ENCODE measurements around the gene PARD6A. TPM values are rescaled to one million over a fixed set of nuclear protein-coding genes. Genes with fewer than 3 reads are reported as not detected.
A peak's percentile ranks its signal among the peaks of the same experiment; 100 is the strongest.

Gene PARD6A
- total and polyA plus RNA-seq, 2 of the 4 experiments (the other 2 are of a cell fraction) = 0.36 to 0.55 TPM

DNA sequence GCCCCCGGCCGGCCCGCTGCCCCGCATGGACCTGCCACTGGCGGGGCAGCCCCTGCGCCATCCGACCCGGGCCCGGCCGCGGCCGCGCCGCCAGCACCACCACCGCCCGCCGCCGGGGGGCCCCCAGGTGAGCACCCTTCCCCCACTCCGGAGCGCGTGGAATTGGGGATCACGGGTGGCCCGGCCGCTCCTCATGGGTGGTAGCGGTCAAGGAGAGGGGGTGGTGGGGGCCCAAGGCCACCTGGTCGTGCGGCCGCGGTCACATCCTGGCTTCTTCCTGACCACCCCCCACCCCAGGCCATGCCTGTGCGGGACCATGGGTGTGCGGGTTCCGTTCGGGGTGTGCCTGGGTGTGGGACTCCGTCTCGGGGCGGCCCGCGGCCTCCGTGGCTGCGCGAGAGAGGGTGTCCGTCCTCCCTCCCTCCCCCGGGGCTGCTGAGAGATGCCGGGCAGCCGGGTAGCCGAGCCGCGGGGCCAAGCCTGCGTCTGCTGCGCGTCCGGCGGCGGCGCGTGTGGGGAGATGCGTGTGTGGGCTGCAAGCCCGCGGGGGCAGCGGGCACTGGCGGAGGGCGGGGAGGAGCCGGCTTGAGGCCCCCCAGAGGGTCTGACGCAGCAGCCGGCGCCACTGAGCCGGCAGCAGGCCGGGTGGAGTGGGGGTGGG is 7.5 kb upstream of the PARD6A start:
- WGBS, 2 experiments (ENCODE audit: extremely low coverage in 2 of 2, insufficient read length in 1 of 2) = 0% methylated on average over 4 of the region's 68 CpGs; no CpG with 5 or more reads in 1 of the 2 experiments
- no peak overlapping the region for H4K8ac ChIP-seq (ENCODE audit: low read depth in 2 of 2, low read length in 2 of 2)
- peaks cover 3% of the 10 kb centered on the region; the same call in 1 of the 2 replicates for H3K9me1 ChIP-seq (ENCODE audit: insufficient read depth, low read length)
- BruUV-seq (replicated peaks) = no TSS peak
- H3K4me3 ChIP-seq (ENCODE audit: insufficient read depth, low read depth, low read length) = peak overlapping the region; percentile 51
- intact Hi-C loops (cut with micrococcal nuclease) = no loop called here
- H2AK9ac ChIP-seq (replicated peaks; ENCODE audit: low read depth, low read length, poor library complexity) = peak overlapping the region; percentile 37
- no peak overlapping the region for H4K5ac ChIP-seq (ENCODE audit: low read depth, low read length)
- 0 out of 2 replicates have a peak, but pooled peaks cover 1% of the 10 kb centered on the region for H3K36me3 ChIP-seq (ENCODE audit: control insufficient read depth, insufficient read depth, low read length)
- H4K91ac ChIP-seq (ENCODE audit: insufficient read depth, low read depth, low read length) = 0 out of 2 replicates have a peak overlapping the region, but pooled peaks have one; percentile 47
- peaks cover 4% of the 10 kb centered on the region; the same call in 1 of the 2 replicates for H3K4me1 ChIP-seq (ENCODE audit: control insufficient read depth, insufficient read depth, low read length)
- no peak overlapping the region for H3K56ac ChIP-seq (ENCODE audit: extremely low read depth, insufficient read depth, low read length)
- no peak for DNase-seq
- H3K4me2 ChIP-seq (ENCODE audit: low read depth, low read length) = peak overlapping the region; percentile 87
- H2AK5ac ChIP-seq (ENCODE audit: low read depth, low read length) = no peak overlapping the region
- 0 out of 2 replicates have a peak overlapping the region, but pooled peaks have one; percentile 38 for H3K9ac ChIP-seq (ENCODE audit: low read depth, low read length)
- ATAC-seq (ENCODE audit: low read depth) = peak; percentile 58
- H2AFZ ChIP-seq (replicated peaks; ENCODE audit: low read length, poor library complexity) = peak overlapping the region; percentile 71
- peaks cover 0 to 3% of the 10 kb centered on the region in 2 experiments; a peak in 1 of 4 replicates for H3K79me1 ChIP-seq (ENCODE audit: low read depth in 1 of 2, low read length in 2 of 2)
- H3K18ac ChIP-seq (ENCODE audit: low read depth, low read length) = no peak overlapping the region
- H4K20me1 ChIP-seq (ENCODE audit: insufficient read depth, low read length) = peaks cover 9% of the 10 kb centered on the region
- H2BK15ac ChIP-seq (ENCODE audit: low read depth, low read length) = no peak overlapping the region
- ChIA-PET POLR2A (ENCODE audit: unreplicated experiment) (no interaction called here), CTCF (no interaction called here)
- no peak overlapping the region for H2BK20ac ChIP-seq (ENCODE audit: low read depth, low read length)
- H2BK5ac ChIP-seq (ENCODE audit: low read depth, low read length, poor library complexity, severe bottlenecking) = no peak overlapping the region
- peaks cover 42% of the 10 kb centered on the region for H3K27me3 ChIP-seq (ENCODE audit: control insufficient read depth, insufficient read depth, low read length)
- no peak overlapping the region for H3K4ac ChIP-seq (ENCODE audit: low read depth, low read length)
- H3K14ac ChIP-seq (replicated peaks; ENCODE audit: low read depth, low read length) = no peak overlapping the region
- dilution Hi-C loops (cut with HindIII; ENCODE audit: low sequenced_read_pairs, unreplicated experiment) = no loop called here
- no peak overlapping the region for H2BK120ac ChIP-seq (ENCODE audit: low read depth, low read length)
- H3K23ac ChIP-seq (ENCODE audit: low read depth, low read length) = no peak overlapping the region
- in situ Hi-C loops (cut with MboI; ENCODE audit: low sequenced_read_pairs) = no loop called here
- H3K9me3 ChIP-seq (ENCODE audit: control insufficient read depth, insufficient read depth, low read length) = no peaks in the 10 kb centered on the region
- H3K27ac ChIP-seq (ENCODE audit: insufficient read depth, low read length) = no peak overlapping the region; the same call in 1 of the 2 replicates
- TF ChIP-seq, protein P1, sequence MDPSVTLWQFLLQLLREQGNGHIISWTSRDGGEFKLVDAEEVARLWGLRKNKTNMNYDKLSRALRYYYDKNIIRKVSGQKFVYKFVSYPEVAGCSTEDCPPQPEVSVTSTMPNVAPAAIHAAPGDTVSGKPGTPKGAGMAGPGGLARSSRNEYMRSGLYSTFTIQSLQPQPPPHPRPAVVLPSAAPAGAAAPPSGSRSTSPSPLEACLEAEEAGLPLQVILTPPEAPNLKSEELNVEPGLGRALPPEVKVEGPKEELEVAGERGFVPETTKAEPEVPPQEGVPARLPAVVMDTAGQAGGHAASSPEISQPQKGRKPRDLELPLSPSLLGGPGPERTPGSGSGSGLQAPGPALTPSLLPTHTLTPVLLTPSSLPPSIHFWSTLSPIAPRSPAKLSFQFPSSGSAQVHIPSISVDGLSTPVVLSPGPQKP (IDR thresholded peaks at IDR 0.05; ENCODE audit: borderline replicate concordance, low read depth, low read length) = no peak
- TF ChIP-seq, protein P2, sequence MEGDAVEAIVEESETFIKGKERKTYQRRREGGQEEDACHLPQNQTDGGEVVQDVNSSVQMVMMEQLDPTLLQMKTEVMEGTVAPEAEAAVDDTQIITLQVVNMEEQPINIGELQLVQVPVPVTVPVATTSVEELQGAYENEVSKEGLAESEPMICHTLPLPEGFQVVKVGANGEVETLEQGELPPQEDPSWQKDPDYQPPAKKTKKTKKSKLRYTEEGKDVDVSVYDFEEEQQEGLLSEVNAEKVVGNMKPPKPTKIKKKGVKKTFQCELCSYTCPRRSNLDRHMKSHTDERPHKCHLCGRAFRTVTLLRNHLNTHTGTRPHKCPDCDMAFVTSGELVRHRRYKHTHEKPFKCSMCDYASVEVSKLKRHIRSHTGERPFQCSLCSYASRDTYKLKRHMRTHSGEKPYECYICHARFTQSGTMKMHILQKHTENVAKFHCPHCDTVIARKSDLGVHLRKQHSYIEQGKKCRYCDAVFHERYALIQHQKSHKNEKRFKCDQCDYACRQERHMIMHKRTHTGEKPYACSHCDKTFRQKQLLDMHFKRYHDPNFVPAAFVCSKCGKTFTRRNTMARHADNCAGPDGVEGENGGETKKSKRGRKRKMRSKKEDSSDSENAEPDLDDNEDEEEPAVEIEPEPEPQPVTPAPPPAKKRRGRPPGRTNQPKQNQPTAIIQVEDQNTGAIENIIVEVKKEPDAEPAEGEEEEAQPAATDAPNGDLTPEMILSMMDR (conservative IDR thresholded peaks at IDR 0.05; ENCODE audit: low read depth, low read length) = peak; percentile 22; the same call in 1 of the 2 replicates
- TF ChIP-seq NFE2L2 (IDR thresholded peaks at IDR 0.05; ENCODE audit: low read depth, low read length) (no peak), CEBPB (IDR thresholded peaks at IDR 0.05; ENCODE audit: low read depth, low read length) (no peak), MAZ (IDR thresholded peaks at IDR 0.05; ENCODE audit: borderline replicate concordance, low read depth, low read length) (peak; percentile 29; the same call in 1 of the 2 replicates), MAFK (IDR thresholded peaks at IDR 0.05; ENCODE audit: low read depth, low read length) (no peak), POLR2A (IDR thresholded peaks at IDR 0.05; ENCODE audit: low read depth, low read length) (peak; percentile 35; the same call in 1 of the 2 replicates)

All from IMR-90 (cell line).